GM18520 (cell line): ENCODE measurements around the gene NCAM2.

ENCODE experiments used
- ATAC-seq: cut with Tn5 transposase; IDR thresholded peaks from one replicate; pipeline ENCODE4 v1.9.1; 2021; ENCODE audit not compliant: unreplicated experiment

Gene NCAM2

DNA sequence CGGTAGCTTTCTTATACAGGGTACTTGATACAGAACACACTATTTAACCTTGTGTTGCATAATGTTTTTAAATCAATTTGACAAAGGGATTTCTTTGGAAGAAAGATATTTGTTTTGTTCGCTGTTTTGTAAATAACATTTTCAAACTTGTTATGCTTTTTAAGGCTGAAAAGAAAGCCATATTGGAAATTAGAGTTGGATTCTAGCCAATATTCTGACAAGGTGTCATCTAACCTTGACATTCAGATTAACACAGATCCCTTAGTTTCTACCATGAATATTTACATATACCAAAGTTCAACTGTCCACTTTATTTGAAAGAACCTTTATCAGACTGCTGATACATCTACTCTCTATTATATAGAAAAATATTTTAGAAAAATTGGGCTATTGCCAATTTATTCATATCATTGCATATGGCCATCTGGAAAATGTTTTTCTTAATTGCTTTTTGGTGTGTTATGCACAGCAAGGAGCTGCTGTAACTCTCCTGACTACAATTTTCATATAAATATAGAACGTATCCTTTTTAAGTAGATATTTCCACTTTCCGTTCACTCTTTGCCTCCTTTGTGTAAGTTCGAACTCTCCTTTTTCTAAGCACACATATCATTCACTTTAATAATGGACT, 206.3 kb downstream of the NCAM2 start:
- no peak for ATAC-seq

DNA sequence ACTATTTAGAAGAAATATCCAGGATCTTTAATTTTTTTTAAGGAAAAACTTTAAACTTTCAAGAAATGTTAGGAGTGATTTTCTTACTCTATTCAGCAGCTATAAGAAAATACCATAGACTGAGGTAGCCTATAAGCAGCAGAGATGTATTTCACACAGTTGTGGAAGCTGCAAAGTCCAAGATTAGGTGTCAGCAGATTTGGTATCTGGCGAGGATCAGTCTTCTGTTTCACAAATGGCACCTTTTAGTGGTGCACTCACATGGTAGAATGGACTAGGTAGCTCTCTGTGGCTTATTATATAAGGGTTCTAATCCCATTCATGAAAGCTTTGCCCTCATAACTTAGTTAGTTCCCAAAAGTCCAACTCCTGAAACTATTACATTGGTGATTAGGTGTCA, 207.4 kb downstream of the NCAM2 start:
- ATAC-seq, result no peak

DNA sequence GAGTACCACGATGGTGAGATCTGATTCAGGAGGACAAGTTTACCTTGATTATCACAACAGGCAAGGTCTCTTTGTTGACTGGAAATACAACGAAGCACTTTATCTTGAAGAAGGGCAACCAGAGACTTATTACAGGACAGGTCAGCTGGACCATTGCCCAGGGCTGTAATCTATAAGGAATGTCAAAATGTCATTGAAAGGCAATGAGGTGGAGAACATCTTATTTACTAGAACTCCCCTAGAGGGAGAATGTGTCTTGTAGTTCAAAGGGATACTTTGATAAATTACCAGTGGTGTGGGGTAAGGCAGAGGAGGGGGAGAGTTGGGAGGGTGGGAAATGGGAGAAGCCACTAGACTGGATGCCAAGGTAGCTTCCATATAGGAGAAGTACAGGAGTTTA, 212.3 kb downstream of the NCAM2 start:
- no peak for ATAC-seq

DNA sequence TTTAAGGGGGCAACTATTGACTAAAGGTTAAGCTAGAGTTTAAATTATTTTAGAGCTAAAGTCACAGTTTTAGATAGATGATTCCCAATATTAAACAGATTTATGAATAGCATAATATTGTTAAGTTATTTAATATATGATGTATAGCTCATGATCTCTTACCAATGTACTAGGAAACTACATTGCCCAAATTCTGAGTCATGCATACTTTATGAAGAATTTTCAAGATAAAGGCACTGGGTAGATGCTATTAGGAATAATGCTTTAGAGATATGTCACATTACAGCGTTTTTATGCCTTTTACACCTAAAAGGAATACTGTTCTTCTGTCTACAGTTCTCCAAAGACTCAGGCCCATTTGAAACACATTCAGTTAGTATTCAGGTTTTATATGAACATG, 215.1 kb downstream of the NCAM2 start:
- no peak for ATAC-seq

DNA sequence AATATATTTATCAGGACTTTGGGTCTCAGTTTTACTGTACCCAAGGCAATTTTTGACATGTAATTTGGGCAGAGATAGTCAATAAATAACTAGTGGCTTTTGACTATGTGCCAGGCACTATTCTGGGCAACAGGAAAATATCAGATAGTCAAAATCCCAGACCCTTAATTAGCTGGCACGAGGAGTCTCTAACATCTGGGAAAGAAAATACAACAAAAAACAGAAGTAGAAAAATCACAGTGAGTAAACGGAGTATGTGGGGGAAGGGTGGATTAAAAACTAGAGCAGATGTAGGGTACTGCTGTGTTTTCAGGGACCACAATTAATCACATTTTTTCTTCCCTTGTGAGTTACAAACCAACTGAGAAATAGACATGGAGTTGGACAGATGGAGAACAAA, 217.8 kb downstream of the NCAM2 start:
- no peak for ATAC-seq

DNA sequence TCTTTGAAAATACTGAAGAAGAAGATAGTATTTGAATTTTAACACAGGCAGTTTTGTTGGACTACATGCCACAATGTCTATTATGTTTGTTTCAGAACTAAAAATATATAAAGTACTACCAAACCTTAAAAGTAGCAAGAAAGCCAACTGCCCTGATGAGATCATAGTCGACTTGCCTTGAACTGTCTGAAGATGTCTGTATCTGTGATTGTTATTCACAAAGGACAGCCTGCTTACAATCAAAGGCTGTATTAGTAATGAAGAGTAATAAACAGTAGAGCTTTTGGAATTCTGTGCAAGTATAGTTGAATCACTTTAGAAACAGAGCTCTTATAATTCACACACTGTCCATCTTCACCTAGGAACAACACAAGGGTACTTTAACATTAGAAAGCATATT, 228.3 kb downstream of the NCAM2 start:
- no peak for ATAC-seq

DNA sequence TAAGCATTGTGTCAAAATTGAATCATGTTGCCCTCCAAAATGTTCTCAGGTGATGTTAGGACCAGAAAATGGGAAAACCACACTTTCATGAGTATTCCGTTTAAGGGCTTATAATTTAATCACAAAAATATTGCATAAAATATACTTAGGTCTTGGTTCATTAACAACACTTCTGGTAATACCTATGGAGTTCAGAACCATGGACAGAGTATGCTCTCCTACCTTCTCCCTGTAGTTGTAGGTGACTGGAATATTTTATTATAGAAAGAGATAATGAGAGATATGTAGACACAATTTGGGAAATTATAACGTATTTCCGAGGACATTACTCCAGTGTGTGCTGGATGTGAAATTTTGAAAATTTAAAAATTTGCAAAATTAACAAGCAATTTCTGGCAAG, 232.5 kb downstream of the NCAM2 start:
- ATAC-seq, result no peak

DNA sequence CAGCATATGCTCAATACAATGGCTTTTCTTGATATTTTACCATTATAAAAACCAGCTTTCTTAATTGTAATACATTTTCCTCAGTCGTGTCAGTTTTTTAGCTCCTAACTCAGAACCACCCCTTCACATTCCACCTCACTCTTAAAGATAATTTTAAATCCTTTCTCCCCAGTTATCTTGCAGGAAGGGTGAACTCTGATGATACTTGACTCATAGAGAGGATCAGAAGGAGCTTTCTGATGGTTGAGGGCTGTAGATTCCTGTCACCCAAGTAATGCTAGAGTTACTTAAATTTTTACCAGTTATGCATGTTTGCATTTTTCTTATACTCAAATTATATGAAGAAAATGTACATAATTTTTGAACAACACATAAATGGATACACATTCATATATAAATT, 233.7 kb downstream of the NCAM2 start:
- no peak for ATAC-seq

DNA sequence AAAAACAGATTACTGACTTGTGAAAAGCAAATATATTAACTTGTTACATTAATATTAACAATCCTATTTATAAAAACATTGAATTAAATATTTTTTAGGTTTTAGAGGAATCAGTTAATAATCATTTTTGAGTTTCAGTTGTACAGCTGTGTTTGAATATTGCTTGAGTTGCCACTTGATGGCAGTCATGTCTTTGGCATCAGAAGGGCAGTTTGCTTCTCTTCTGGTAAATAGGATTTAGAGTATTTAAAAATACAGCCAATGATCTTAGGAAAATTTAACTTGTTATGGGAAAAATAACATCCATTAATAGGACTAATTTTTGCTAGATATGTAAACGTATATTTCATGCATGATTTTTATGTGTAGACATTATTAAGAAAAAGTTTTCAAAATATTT, 234.1 kb downstream of the NCAM2 start:
- ATAC-seq, result no peak

DNA sequence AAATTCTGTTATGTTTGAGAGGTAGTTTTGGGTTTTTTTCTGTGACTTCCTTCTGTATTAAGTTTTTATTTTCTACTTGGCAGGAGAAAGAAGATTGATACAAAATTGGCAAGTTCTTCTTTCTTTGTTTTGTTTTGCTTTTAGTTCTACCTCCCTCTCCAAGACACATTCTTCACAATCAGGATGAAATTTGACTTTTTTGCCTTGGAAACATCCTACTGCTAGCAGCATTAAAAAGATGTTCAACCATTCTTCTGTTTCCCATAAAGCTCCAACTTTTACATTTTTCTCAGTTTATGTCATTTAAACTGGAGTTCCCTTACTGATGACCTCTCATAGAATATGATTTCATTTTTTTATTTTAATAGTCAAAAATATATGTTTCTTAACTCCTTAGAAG, 234.8 kb downstream of the NCAM2 start:
- ATAC-seq, result no peak

DNA sequence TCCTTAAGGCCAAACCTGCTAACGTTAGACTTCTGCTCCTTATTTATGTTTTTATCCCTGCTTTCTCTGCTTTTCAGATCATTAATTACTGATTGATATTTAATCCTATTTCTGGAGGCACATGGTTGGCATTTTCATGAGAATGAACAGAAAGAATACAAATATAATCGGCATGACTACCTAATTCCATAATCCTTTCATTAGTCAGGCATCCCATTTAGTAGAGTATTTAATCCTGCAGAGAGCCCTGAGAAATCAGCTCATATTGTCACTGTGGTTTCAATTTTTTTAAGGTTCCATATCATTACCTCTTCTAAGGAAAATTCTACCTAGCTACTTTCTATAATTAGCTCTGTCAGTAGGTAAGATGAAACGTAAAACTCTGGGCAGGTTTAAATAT, 238.8 kb downstream of the NCAM2 start:
- ATAC-seq, result no peak

DNA sequence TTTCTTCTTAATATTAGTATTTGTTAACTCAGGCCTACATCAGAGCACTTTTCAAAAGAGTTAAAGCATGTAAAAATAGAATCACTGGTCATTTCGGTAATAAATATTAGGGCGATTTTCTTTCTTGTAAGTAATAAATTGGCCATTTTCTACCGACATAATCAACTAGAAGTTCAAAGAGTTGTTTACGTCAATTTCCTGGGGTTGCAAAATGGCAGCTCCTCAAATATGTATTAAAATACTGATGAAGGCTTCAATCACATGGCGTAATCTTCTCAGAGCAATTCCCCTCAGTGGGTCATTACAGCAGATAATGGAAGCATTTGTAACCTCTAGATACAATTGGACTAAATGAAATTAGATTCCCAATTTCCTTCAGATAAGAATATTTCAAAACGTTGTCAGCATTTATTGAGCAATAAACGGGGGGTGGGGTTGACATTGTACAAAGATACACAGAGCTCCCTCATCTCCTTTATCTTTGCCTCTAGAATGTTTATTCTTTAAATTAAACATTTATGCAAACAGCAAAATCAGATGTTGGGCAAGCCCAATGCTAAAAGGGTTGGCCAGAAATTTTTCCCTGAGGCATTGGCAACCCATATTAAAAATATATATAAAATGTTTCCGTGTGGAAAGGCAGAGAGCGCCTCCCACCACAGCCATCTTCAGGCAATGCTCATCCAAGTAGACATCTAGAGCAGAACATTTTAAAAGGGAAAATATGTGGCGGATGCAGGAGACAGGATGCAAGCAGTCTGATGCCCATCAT, 240.6 kb downstream of the NCAM2 start:
- no peak for ATAC-seq

DNA sequence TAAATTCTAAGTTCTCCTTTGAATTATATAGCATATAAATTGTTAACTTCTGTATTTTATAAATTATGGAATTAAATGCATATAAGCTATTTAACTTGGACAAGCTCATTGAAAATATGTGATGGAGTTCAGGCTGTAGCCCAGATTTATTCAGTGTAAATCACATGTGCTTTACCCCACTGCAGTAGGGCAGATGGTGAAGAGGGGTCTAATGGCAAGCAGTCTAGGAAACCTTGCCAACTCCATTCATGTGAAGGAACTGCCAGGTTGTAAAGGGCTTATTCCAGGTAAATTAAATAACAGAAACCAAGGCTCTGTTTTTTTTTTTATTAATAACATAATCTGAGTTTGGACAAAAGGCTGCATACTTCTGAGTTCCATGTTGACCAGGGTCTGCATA, 243.2 kb downstream of the NCAM2 start:
- ATAC-seq, result no peak

DNA sequence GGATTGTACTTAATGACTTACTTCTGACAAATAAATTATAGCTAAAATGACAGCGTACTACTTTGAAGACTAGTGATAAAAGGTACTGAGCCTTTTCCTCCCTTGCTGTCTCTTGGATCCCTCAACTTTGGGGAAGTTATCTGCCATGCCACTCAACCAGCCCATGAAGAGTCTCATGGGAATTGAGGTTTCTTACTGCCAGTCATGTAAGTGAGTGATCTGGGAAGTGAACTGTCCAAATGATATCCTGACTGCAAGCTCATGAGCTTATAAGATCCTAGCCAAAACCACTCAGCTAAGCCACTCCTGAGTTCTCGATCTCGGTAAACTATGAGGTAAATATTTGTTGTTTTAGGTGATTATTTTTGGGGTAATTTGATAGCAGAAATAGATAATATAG, 247.8 kb downstream of the NCAM2 start:
- no peak for ATAC-seq

DNA sequence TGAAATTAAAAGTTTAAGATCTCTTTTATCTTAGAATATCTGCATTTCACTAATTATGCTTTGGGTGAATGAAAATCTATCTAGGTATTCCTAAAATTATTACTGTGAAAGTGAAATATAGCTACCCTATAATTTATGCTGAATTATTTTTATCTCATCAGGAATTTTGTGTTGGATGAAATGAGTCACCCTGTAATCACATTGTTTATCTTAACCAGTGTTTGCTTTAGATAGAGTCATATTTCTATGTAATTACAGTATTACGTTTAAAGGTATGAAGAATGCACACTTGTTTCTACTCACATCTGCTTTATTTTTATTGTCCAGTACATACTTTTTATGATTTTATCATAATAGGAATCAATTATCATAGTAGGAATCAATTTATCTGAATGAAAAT, 249.2 kb downstream of the NCAM2 start:
- ATAC-seq, result no peak

DNA sequence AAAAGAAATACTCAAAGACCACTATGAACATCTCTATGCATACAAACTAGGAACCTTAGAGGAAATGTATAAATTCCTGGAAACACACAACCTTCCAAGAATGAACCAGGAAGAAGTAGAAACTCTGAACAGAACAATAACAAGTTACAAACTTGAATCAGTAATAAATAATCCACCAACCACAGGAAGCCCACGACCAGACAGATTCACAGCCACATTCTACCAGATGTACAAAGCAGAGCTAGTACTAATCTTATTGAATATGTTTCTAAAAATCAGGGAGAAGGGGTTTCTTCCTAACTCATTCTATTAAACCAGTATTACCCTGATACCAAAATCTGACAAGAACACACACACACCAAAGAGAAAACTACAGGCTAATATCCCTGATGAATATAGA, 263.8 kb downstream of the NCAM2 start:
- ATAC-seq, result no peak

DNA sequence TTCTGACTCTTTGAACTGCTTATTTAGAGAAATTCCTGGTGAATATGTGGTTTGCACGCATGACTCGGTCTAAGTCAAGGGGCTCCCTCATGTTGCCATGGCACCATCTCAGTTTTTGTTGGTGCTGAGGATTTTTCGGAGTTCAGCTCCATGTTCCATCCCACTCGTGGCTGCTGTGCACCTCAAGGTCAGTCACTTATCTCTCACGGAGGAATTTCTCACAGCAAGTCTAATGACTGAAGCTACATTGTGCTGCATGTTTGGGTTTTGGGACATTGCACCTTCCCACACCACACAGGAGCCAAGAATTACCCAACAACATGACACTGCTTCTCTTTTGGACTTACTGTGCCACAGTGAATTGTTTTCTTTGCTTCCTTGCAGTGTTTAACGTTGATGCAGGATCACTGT, 269.9 kb downstream of the NCAM2 start:
- ATAC-seq, result no peak

DNA sequence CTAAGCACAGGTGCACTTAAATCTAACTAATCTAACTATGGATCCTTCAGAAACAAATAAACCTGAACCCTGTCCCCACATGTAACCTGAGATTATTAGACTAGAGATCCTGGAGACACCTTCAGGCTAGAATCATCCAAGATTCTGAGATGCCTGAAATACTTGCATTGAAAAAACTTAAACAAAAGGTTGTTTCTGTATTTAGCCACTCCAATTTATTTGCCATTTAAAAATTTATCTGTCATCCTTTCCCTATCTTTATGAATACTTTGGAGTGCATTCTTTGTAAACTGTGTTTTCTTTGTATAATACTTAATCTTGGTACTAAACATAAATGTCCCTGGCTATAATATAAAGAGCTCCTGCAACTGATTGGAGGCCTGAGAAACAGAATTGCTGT, 270.7 kb downstream of the NCAM2 start:
- no peak for ATAC-seq

DNA sequence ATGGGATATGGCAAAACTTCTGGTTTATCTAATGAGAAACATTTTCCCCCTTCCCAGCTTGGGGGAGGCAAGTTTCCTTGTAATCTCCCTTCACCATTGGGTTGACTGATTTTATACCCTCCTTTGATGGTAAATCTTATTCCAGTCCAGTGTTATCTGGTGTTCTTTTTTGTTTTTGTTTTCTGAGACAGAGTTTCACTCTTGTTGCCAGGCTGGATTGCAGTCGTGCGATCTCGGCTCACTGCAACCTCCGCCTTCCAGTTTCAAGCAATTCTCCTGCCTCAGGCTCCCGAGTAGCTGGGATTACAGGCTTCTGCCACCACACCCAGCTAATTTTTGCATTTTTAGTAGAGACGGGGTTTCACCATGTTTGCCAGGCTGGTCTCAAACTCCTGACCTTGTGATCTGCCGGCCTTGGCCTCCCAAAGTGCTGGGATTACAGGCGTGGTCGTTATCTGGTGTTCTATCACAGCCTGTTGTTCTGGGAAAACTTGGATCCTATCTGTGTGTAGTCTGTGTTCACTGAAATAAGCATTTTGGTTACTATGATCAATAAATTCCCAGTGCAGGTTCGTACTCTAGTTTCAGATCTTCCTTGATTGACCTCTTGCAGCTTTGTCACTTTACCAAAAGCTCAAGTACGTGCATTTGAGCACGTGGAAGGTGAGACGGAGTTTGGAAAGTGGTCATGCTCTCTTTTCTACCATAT, 281.1 kb downstream of the NCAM2 start:
- ATAC-seq, result no peak

DNA sequence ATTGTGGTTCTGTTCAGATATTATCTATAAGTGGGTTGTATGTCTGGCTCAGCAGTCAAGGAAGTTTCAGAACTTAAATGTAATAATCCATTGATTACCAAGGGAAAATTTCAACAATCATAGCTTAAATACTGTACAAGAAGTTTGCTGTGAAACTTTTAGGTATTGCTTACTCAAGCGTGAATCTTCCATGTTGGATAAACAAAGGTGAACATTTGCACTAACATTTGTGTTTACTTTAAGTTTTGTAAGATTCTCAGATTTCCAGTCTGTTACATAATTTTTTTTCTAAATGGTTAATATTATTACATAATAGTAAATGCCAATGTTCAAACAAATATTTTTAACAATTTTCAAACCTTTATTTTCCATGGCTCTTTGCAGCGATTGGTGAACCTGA, 285.6 kb downstream of the NCAM2 start:
- ATAC-seq, result no peak

DNA sequence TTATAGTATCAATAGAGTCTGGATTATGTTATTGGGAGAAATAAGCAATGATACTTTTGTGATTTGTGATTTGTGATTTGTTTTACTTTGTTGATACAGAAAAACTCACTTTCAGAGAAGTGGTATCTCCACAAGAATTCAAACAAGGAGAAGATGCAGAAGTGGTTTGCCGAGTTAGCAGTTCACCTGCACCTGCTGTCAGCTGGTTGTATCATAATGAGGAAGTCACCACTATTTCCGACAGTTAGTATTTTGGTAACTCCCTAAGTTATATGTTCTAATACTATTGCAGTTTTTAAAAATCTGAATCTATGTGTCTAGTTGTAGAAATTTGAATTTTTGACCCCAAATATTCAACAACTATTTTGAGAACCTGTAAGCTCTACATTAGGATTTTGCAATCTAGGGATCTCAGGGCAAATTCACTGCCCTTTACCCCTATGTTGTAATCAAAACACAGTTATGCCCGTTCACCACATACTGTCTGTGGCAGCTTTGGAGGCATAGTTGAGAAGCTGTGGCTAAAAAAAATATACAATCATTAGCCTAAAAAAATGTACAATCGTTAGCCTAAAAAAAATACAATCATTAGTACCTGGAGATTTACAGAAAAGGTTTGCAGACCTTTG, 288.1 kb downstream of the NCAM2 start:
- no peak for ATAC-seq

DNA sequence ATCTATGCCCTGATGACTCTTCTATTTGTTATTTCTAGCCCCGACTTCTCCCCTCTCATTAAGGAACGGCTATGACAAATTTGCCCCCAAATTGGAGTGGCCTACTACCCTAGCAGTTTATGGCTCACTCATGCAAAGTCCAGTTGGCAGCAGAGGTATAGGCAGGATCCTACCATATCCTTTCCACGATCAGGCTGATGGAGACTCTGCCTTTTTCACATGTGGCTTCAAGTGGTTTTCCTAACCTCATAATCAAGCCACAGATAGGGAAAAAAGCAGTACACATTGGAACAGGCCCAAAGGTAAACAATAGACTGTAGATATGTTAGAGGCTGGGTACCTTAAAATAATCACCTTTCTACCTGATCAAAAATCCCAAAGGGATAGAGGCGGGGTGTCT, 292.5 kb downstream of the NCAM2 start:
- ATAC-seq, result no peak
